MCF 10A (cell line): ENCODE data around the gene LYPLAL1. TPM values are rescaled to one million over a fixed set of nuclear protein-coding genes. Genes with fewer than 3 reads are reported as not detected.

ENCODE experiments used
- BruUV-seq: library from RNA; stranded (reverse); fragments of 400-500 nt; replicated peaks from 2 replicates; lab custom pipeline; 2021; lab: Mats Ljungman, UMichigan
- CTCF ChIA-PET: fragments of 300-600 bp; sonication (Branson Sonifier 250); formaldehyde crosslinking; extraction: SDS; loops from one replicate; lab custom pipeline; 2021; ENCODE audit warnings: antibody characterized with exemption, inconsistent platforms; lab: Yijun Ruan, JAX
- POLR2A ChIA-PET: fragments of 300-600, 350-650 bp; sonication (Branson Sonifier 250); formaldehyde crosslinking; extraction: SDS; loops from one replicate; lab custom pipeline; 2020; ENCODE audit warnings: antibody characterized with exemption, inconsistent platforms; lab: Yijun Ruan, JAX
- DNase-seq: peaks from one replicate; pipeline ENCODE4 v3.0.0-alpha.2; 2018; ENCODE audit not compliant: unreplicated experiment
- H3K27ac Mint-ChIP-seq: one replicate; pipeline ENCODE4 v1.8.0; 2022; ENCODE audit warnings: mild to moderate bottlenecking, low read depth, mixed read lengths; ENCODE audit not compliant: unreplicated experiment
- H3K27me3 Mint-ChIP-seq: one replicate; pipeline ENCODE4 v1.8.0; 2022; ENCODE audit warnings: mixed read lengths; ENCODE audit not compliant: insufficient read depth, unreplicated experiment
- H3K36me3 Mint-ChIP-seq: one replicate; pipeline ENCODE4 v1.8.0; 2022; ENCODE audit warnings: mild to moderate bottlenecking, moderate library complexity, mixed read lengths; ENCODE audit not compliant: insufficient read depth, unreplicated experiment
- H3K4me1 Mint-ChIP-seq: one replicate; pipeline ENCODE4 v1.8.0; 2022; ENCODE audit warnings: mixed read lengths; ENCODE audit not compliant: insufficient read depth, unreplicated experiment
- H3K4me3 Mint-ChIP-seq: one replicate; pipeline ENCODE4 v1.8.0; 2022; ENCODE audit warnings: mild to moderate bottlenecking, moderate library complexity, mixed read lengths; ENCODE audit not compliant: unreplicated experiment
- H3K9me3 Mint-ChIP-seq: one replicate; pipeline ENCODE4 v1.8.0; 2022; ENCODE audit warnings: mixed read lengths; ENCODE audit not compliant: unreplicated experiment
- CTCF ChIP-seq: fragments of 200-600 bp; IDR thresholded peaks from one replicate; pipeline ENCODE4 v1.8.0; 2022; ENCODE audit warnings: antibody characterized with exemption, mild to moderate bottlenecking; ENCODE audit not compliant: unreplicated experiment
- intact Hi-C: fragments of 100-400 bp; cut with micrococcal nuclease; formaldehyde crosslinking; loops from 2 replicates; pipeline ENCODE4 v1.14.1; 2022
- total RNA-seq: library from RNA; stranded (reverse); gene quantifications from 2 replicates; pipeline ENCODE4 v1.2.3, GENCODE V29; 2022

The LYPLAL1 gene
- total RNA-seq, 1 experiment from 2014 or later: 59.8 TPM

- no TSS peak for BruUV-seq
- Mint-ChIP-seq H3K4me3 (no peak overlapping the region), H3K4me1 (no peaks in the 10 kb centered on the region), H3K9me3 (no peaks in the 10 kb centered on the region), H3K36me3 (peaks cover 14% of the 10 kb centered on the region), H3K27me3 (no peaks in the 10 kb centered on the region), H3K27ac (no peak overlapping the region)
- POLR2A ChIA-PET: no interaction called here
- DNase-seq: no peak
- TF ChIP-seq CTCF: no peak
- intact Hi-C loops: no loop called here
- CTCF ChIA-PET: interaction anchor here (0.5 to 1.2 kb wide), 3 partner anchors 10 to 896 kb away, joined by 3 read pairs; no protein-coding TSS in a partner anchor
Measured at GRCh38 chr1:219226196-219226595, 52.5 kb downstream of the LYPLAL1 start.

- Mint-ChIP-seq H3K4me1 (no peaks in the 10 kb centered on the region), H3K27ac (no peak overlapping the region), H3K9me3 (no peaks in the 10 kb centered on the region), H3K36me3 (peaks cover 14% of the 10 kb centered on the region), H3K4me3 (no peak overlapping the region), H3K27me3 (no peaks in the 10 kb centered on the region)
- no TSS peak for BruUV-seq
- no peak for DNase-seq
- POLR2A ChIA-PET: no interaction called here
- intact Hi-C loops: no loop called here
- CTCF ChIA-PET: interaction anchor here (1.2 kb wide), 1 partner anchor 12 kb away, joined by 3 read pairs; no protein-coding TSS in a partner anchor
- TF ChIP-seq CTCF: no peak
Measured at GRCh38 chr1:219227360-219228057, 53.8 kb downstream of the LYPLAL1 start.

- H3K4me3 Mint-ChIP-seq: no peak overlapping the region
- H3K4me1 Mint-ChIP-seq: no peaks in the 10 kb centered on the region
- no peak for TF ChIP-seq CTCF
- H3K27me3 Mint-ChIP-seq: no peaks in the 10 kb centered on the region
- ChIA-PET POLR2A (no interaction called here), CTCF (no interaction called here)
- no peak for DNase-seq
- H3K27ac Mint-ChIP-seq: no peak overlapping the region
- H3K9me3 Mint-ChIP-seq: no peaks in the 10 kb centered on the region
- BruUV-seq: no TSS peak
- intact Hi-C loops: no loop called here
- H3K36me3 Mint-ChIP-seq: peaks cover 14% of the 10 kb centered on the region
Measured at GRCh38 chr1:219228058-219228419, 54.4 kb downstream of the LYPLAL1 start.

- DNase-seq: no peak
Measured at GRCh38 chr1:219232890-219233289, 59.2 kb downstream of the LYPLAL1 start.

More at GRCh38 chr1:219232890-219233289, 59.2 kb downstream of the LYPLAL1 start:
- CTCF ChIA-PET: interaction anchor here (1.2 kb wide), 1 partner anchor 19 kb away, joined by 3 read pairs; no protein-coding TSS in a partner anchor
- intact Hi-C loops: no loop called here
- H3K4me3 Mint-ChIP-seq: no peak overlapping the region
- peaks cover 14% of the 10 kb centered on the region for H3K36me3 Mint-ChIP-seq
- TF ChIP-seq CTCF: no peak
- H3K9me3 Mint-ChIP-seq: no peaks in the 10 kb centered on the region
- H3K27me3 Mint-ChIP-seq: no peaks in the 10 kb centered on the region
- BruUV-seq: no TSS peak
- no peaks in the 10 kb centered on the region for H3K4me1 Mint-ChIP-seq
- H3K27ac Mint-ChIP-seq: no peak overlapping the region
- POLR2A ChIA-PET: interaction anchor here (0.6 to 0.7 kb wide), 2 partner anchors 440 to 1571 kb away, joined by 3 read pairs; no protein-coding TSS in a partner anchor
